ENCODE measurements around the gene RHBDF1. TPM values are rescaled to one million over a fixed set of nuclear protein-coding genes. Genes with fewer than 3 reads are reported as not detected.

Gene RHBDF1
- total and polyA plus RNA-seq, 2 of the 13 experiments (the other 11 are each of a cell fraction or from before 2014, with no cell fraction given), result 5.4 to 26.9 TPM

GRCh38 chr16:88613-89012 lies 16.2 kb upstream of the RHBDF1 start:
- no peaks in the 10 kb centered on the region for H3K79me2 ChIP-seq (ENCODE audit: insufficient read depth, low read length)
- no peak for ATAC-seq
- DNase-seq (ENCODE audit: low spot score), result no peak
- no peak overlapping the region for H3K27ac ChIP-seq (ENCODE audit: extremely low read length, insufficient read depth, low read length)
- no peaks in the 10 kb centered on the region for H3K4me1 ChIP-seq (ENCODE audit: insufficient read depth, low read length)
- intact Hi-C loops (cut with micrococcal nuclease; ENCODE audit: unreplicated experiment) (no loop called here), in situ Hi-C loops (cut with HindIII; ENCODE audit: extremely low pct_ligation_motif_present, low pct_unique_long_range_greater_than_20kb) (no loop called here)
- H4K20me1 ChIP-seq (ENCODE audit: insufficient read depth, low read length), result no peaks in the 10 kb centered on the region
- no peak overlapping the region for H3K9ac ChIP-seq (ENCODE audit: insufficient read depth, low read depth, low read length)
- peaks cover 21 to 29% of the 10 kb centered on the region in 2 experiments; a peak in 4 of 5 replicates for H3K36me3 ChIP-seq (replicated peaks in 1 of 2; ENCODE audit: control insufficient read depth in 1 of 2, insufficient read depth in 2 of 2, low read length in 2 of 2)
- CTCF ChIA-PET (ENCODE audit: low intra/inter-chr PET ratio, low total read pairs), result no interaction called here
- no peak overlapping the region for H3K4me3 ChIP-seq (replicated peaks in 1 of 3; ENCODE audit: insufficient read depth in 1 of 3, low read depth in 2 of 3, low read length in 3 of 3)
- no peak overlapping the region for H2AFZ ChIP-seq (ENCODE audit: low read length)
- no peaks in the 10 kb centered on the region for H3K9me3 ChIP-seq (ENCODE audit: low read length)
- no peak overlapping the region for H3K4me2 ChIP-seq (ENCODE audit: low read depth, low read length)
- H3K27me3 ChIP-seq (ENCODE audit: control insufficient read depth in 1 of 2, insufficient read depth in 2 of 2, low read length in 2 of 2), result no peaks in the 10 kb centered on the region
- no TSS peak for BruUV-seq (replicated peaks)
- POLR2A ChIA-PET, result no interaction called here
- FAIRE-seq, result no peak
- WGBS (ENCODE audit: low lambda C conversion rate), result 98% methylated on average over 8 of the region's 14 CpGs
- no peak for TF ChIP-seq ZNF816 (CRISPR knock-in tag; IDR thresholded peaks at IDR 0.05; ENCODE audit: borderline replicate concordance)
- no peak for TF ChIP-seq REPIN1 (CRISPR knock-in tag; IDR thresholded peaks at IDR 0.05; ENCODE audit: borderline replicate concordance, low read depth)
- TF ChIP-seq AGO2 (optimal IDR thresholded peaks at IDR 0.05; ENCODE audit: low read depth, low read length), result peak; percentile 32
- TF ChIP-seq HNRNPUL1 (IDR thresholded peaks at IDR 0.05; ENCODE audit: low read depth, low read length), result no peak

- Histone ChIP-seq H3K4me2 (ENCODE audit: low read depth, low read length) (no peak overlapping the region), H3K4me1 (ENCODE audit: insufficient read depth, low read length) (no peaks in the 10 kb centered on the region), H3K79me2 (ENCODE audit: insufficient read depth, low read length) (no peaks in the 10 kb centered on the region), H3K27ac (ENCODE audit: extremely low read length, insufficient read depth, low read length) (no peak overlapping the region), H2AFZ (ENCODE audit: low read length) (no peak overlapping the region), H3K4me3 (replicated peaks in 1 of 3; ENCODE audit: insufficient read depth in 1 of 3, low read depth in 2 of 3, low read length in 3 of 3) (no peak overlapping the region), H4K20me1 (ENCODE audit: insufficient read depth, low read length) (no peaks in the 10 kb centered on the region), H3K9ac (ENCODE audit: insufficient read depth, low read depth, low read length) (no peak overlapping the region), H3K36me3 (replicated peaks in 1 of 2; ENCODE audit: control insufficient read depth in 1 of 2, insufficient read depth in 2 of 2, low read length in 2 of 2) (peaks cover 18 to 29% of the 10 kb centered on the region in 2 experiments; a peak in 4 of 5 replicates), H3K27me3 (ENCODE audit: control insufficient read depth in 1 of 2, insufficient read depth in 2 of 2, low read length in 2 of 2) (no peaks in the 10 kb centered on the region), H3K9me3 (ENCODE audit: low read length) (no peaks in the 10 kb centered on the region)
- DNase-seq (ENCODE audit: low spot score), result no peak
- ChIA-PET CTCF (ENCODE audit: low intra/inter-chr PET ratio, low total read pairs) (no interaction called here), POLR2A (no interaction called here)
- in situ Hi-C loops (cut with HindIII; ENCODE audit: extremely low pct_ligation_motif_present, low pct_unique_long_range_greater_than_20kb) (no loop called here), intact Hi-C loops (cut with micrococcal nuclease; ENCODE audit: unreplicated experiment) (no loop called here)
- BruUV-seq (replicated peaks), result no TSS peak
- WGBS (ENCODE audit: low lambda C conversion rate), result 98% methylated on average over 11 of the region's 23 CpGs
- ATAC-seq, result no peak
- no peak for FAIRE-seq
- no peak for TF ChIP-seq ZFP1 (CRISPR knock-in tag; IDR thresholded peaks at IDR 0.05)
- TF ChIP-seq TEAD3 (CRISPR knock-in tag; optimal IDR thresholded peaks at IDR 0.05; ENCODE audit: borderline replicate concordance), result no peak
- TF ChIP-seq ZNF768 (CRISPR knock-in tag; IDR thresholded peaks at IDR 0.05), result no peak
- TF ChIP-seq NFE2L2 (IDR thresholded peaks at IDR 0.05; ENCODE audit: low read length), result no peak
- TF ChIP-seq RBFOX2 (IDR thresholded peaks at IDR 0.05; ENCODE audit: low read depth, low read length), result peak; percentile 73
- TF ChIP-seq ZNF570 (CRISPR knock-in tag; IDR thresholded peaks at IDR 0.05; ENCODE audit: borderline replicate concordance), result no peak
- TF ChIP-seq HNRNPK (IDR thresholded peaks at IDR 0.05; ENCODE audit: low read depth, low read length, poor library complexity, severe bottlenecking), result no peak
- peak; percentile 74 for TF ChIP-seq AGO2 (optimal IDR thresholded peaks at IDR 0.05; ENCODE audit: low read depth, low read length)
- peak; percentile 12; the same call in 1 of the 2 replicates for TF ChIP-seq POLR2G (IDR thresholded peaks at IDR 0.05; ENCODE audit: low read depth, low read length)
- TF ChIP-seq NFYC (CRISPR knock-in tag; IDR thresholded peaks at IDR 0.05), result no peak
- TF ChIP-seq SMAD3 (CRISPR knock-in tag; IDR thresholded peaks at IDR 0.05), result no peak
- no peak for TF ChIP-seq ZMYM2 (CRISPR knock-in tag; IDR thresholded peaks at IDR 0.05)
Observed at GRCh38 chr16:86483-86952, 14.1 kb upstream of the RHBDF1 start.

All from HepG2 (cell line).